Hematopoietic multipotent progenitor cell (in vitro differentiated cells): ENCODE results near the gene PDCD10. TPM values are rescaled to one million over a fixed set of nuclear protein-coding genes. Genes with fewer than 3 reads are reported as not detected.

ENCODE experiments used
- DNase-seq, 3 donors: peaks; one replicate each; pipeline ENCODE4 v3.0.0-alpha.2; 2011 to 2015; ENCODE audit warnings: low read depth in 2 of 3, low spot score in 2 of 3
- total RNA-seq: library from RNA; depleted of rRNA; stranded (reverse); fragments of >200 nt; gene quantifications from one replicate; pipeline ENCODE4 v1.2.3, GENCODE V29; 2012

The PDCD10 gene
- total RNA-seq, 1 donor = 20.5 TPM

DNA sequence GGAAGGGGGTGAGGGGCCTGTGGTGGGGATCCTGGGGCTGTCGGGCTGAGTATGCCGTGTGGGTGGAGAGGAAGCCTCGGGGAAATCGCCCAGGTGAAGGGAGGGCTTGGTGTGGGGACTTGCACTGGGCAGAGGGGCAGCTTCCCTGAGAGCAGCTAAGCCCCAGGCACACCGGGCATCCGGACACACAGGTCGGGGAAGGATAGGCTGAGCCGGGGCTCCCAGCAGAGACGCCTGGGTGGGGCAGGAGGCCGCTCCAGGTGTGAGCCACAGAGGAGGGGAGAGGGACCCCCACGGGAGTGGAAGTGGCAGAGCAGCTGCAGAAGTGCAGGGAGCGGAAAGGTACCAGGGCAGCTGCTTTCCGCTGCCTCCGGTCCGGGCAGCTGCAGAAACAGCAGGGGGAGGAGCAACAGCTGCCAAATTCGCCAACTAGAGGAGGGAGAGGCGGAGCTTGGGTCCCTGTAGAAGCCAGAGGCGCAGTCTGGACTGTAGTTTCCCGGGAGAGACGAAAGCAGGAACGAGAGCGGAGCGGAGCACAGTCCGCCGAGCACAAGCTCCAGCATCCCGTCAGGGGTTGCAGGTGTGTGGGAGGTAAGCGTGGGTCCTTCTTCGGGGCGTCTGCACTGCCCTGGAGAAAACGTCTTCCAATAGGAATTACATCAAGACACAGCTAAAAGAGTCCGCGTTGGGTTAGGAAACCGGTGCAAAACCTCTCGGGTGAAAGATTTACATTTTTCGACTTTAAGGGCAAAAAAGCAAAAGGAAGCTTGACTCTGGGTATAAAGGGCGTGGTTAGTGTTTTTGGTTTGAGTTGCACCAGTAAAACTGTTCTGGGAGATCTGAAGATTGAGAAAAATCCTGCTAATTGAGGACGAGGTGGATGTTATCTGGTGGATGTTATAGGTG, 794 bp upstream of the PDCD10 start, which contains the start of gene SERPINI1:
Gene SERPINI1 (plus strand): TSS at position 489 of the 906 bp plus-strand sequence. CDS start 53,408 bp downstream, outside the sequence.
- peak in 2 of 3 donors; percentile 85 to 91 for DNase-seq

DNA sequence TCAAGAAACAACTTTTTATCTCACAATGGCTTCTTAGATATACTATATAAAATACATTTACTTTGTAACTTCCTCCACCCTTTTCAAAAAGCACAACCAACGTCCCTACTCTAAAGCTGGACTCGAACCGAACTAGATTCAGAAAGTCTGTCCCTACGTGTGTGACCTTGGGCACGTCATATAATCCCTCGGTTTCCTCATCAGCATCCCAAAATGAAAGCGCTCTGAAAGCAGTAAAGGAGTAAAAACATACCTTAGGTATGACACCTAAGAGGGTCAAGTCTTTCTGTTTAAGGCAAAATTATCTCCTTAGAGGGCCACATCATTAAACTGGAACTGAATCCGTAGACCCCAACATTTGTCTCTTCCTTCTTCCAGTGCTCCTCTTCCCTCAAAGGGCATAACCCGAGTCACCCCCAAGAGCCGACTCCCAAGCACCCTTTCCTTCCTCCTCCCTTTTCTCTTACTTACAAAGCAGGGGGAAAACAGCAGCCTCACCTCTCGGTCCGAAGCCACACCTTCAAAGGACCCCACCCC, 663 bp downstream of the PDCD10 start:
- peak in 1 of 3 donors; percentile 21 for DNase-seq

DNA sequence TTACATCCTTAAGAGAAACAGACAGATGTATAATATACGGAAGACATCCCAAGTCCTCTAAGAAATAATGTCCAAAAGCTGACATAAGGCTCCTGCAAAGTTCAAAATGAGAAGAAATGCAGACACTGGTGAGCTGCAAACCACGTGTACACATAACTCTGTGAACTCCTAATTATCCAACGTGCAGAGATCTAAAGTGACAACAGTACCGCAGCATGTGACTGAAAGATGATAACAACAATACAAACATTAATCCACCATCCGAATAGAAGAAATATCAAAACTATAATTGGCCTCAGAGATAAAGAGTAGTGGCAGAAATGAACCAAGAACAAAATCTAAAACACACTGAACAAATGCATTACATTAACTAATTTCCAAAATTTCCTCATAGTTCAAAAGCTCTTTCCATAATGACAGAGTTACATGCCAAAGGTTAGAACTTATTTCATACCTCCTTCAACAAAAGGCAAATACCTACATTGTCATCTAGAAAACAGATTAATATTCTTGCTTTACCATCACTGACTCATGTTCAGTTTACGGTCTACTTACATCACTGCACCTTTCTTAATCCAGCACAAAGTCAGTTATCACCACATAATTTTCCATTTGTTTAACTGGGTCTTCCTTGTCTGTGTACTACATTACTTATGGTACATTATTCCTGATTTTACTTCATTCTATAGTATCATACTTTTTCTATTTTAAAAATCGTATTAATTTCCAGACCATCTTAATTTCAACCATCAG, 2.2 kb downstream of the PDCD10 start:
- DNase-seq = no peak

DNA sequence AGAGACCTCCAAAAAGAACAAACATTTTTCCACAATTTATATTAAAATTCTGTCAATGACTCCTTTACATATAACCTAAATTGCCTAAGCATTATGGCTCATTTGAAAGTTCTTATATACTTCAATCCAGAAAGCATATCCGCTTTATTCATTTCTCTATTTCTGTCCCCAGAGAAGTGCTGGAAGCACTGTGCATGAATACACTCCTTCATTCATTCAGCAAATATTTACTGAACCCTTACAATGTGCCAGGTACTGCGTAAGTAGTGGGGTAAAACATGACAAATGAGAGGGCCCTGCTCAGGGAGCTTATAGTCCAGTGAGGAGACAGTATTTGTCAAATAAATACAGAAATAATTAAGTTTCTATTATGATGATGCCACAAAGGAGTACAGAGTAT, 3.3 kb downstream of the PDCD10 start:
- no peak for DNase-seq

DNA sequence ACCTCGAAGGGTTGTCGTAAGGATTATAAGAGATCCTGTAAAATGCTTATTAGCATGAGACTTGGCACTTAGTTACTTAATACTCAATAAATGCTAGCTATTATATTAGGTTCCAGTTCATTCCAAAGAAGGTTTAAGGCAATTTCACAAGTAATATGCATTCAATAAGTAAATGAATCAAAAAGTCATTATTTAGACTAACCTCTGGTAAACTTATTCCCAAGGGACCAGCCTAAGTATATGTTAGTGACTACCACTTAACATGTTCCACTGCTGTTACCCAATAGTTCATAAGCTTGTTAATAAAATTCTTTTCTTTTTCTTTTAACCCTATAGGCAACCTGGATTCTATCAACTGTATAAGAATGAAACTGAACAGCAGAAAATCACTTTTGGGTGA, 5.1 kb downstream of the PDCD10 start:
- DNase-seq = no peak

DNA sequence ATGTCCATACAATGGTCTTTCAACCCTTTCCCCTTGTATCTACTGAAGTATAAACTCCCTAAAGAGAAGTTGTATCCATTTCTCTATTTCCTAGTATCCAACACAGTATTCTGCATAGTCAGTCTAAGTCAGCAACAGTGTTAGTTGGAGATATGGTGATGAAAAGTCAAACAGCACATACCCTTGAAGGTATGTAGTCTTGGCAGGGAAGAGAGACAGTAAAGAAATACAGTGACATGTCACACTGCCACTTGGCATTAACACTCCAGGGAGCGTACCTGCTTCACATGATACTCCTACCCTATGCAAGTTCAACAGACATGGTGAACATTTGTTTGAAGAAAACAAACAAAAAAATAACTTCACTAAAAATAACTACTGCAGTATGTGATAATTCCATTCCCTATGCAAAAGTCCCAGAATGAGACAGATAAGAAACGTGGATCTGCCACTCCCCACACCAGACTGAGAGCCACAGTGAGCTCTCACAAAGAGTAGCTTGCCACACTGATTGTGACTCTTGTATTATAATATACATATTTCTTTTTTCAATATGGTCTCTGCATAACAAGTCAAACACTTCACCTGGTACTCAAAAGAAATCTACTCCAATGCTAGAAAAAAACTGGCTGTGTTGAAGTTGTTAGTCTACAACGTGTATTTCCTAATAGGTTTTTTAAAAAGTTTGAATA, 5.9 kb downstream of the PDCD10 start:
- DNase-seq = no peak

DNA sequence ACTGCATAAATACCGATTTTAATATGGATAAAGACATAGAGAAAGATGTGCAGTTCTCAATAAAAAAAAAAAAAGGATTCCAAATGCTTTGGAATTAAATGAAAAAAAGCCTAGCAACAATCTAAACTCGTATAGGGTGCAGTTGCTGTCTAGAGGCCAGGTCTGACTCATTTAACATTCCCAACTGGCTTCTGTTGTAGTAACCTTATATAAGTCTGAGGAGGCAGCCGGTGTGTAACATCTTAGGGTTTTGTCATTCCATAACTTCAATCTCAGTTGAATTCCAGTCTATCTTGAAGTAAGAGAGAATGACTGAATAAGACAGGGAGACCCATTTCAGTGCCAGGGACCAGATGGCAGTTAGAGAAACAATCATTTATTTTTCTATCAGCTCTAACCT, 6.5 kb downstream of the PDCD10 start:
- DNase-seq = no peak

DNA sequence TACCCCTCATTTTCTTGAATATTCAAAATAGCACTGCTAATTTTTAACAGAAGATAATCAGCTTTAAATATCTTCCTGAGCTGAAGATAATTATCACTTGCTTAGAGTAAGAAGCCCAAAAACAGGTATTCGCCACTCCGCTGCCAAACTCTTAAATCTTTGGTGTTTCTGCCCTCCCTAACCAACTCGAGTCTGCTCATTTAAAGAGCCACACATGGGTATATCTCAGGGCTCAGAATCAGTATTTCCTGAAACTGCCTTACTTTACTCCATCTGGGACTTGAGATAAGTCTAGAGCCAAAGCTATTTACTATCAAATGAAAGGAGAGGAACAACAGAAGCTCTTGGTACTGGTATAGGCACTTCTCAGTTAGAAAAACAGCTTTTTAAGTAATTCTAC, 10.8 kb downstream of the PDCD10 start:
- DNase-seq = peak in 2 of 3 donors; percentile 62 to 83

DNA sequence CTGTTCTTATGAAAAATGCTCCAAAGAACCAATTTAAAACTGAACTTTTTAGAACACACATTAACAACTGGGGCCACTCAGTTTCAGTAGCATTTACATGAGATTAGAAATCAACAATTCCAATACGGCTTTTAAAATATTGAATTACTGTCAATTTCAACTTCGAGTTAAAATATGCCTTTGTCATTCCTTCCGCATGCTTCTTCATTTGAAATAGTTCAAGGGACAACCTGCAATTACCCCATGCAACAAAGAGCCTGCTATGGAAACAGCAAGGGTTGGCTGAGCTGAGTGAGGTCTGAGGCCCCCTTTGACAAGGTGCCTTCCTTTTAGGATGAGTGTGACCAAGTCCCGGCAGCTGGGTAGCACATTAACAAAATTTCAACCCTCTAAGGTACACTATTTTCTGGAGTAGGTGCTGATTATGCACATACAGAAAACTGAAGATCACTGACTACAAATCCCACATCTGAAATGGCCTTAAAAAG, 11.6 kb downstream of the PDCD10 start:
- DNase-seq = no peak

DNA sequence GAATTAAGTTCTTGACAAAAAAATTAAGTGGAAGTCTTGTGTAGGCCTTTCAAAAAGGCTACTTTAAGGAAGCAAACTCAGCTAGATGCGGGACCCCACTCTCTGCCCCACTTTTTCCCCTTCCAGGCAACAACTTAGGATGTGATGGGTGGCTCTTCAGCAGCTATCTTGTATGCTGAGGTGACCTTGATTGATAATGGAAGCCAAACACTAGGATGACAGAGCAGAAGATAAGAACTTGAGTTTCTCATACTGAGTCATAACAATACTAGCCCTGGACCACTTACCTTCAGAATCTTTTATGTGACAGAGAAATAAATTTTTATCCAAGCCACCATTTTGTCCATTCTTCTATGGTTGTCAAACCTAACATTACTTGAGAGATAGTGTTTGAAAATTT, 16.1 kb downstream of the PDCD10 start:
- DNase-seq = no peak

DNA sequence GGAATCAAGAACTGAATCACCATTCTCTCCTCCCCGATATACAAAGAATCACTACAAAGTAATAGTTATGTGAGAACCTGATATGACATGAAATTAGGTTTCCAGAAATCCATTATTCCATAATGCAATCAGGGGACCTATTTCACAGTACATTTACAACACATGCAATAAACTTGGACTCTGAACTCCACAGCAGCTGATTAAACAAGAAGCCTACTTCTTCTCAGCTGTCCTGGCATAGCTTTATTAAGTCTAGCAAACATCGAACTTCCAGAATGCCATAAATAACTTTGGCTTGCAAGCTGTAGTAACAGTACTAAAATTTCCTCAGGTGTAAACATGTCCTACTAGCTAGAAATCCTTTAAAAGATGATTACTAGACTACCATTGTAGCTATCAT, 17.8 kb downstream of the PDCD10 start:
- no peak for DNase-seq

DNA sequence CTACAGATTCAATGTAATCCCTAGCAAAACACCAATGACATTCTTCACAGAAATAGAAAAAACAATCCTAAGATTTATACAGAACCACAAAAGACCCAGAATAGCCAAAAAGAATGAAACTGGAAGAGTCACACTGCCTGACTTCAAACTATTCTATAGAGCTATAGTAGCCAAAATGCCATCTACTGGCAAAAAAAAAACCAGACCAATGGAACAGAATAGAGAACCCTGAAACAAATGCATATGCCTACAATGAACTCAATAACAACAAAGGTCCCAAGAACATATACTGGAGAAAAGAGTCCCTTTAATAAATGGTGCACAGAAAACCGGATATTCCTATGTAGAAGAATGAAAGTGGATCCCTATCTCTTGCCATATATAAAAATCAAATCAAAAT, 19.8 kb downstream of the PDCD10 start:
- no peak for DNase-seq

DNA sequence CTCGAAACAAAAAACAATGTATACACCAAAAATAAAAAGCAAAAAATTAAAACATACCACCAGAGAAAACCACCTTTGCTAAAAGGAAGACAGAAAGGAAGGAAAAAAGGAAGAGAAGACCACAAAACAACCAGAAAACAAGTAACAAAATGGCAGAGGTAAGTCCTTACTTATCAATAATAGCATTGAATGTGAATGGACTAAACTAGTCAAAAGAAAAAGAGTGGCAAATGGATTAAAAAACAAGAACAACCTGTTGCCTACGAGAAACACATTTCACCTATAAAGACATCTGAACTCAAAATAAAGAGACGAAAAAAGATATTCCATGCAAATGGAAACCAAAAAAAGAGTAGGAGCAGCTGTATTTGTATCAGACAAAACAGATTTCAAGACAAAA, 22.2 kb downstream of the PDCD10 start:
- no peak for DNase-seq

DNA sequence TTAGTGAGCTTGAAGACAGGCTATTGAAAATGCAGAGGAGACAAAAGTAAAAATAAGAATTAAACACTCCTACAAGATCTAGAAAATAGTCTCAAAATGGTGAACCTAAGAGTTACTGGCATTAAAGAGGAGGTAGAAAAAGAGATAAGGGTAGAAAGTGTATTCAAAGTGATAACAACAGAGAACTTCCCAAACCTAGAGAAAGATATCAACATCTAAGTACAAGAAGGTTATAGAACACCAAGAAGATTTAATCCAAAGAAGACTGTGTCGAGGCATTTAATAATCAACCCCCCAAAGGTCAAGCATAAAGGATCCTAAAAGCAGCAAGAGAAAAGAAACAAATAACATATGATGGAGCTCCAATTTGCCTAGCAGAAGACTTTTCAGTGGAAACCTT, 23.3 kb downstream of the PDCD10 start:
- no peak for DNase-seq

DNA sequence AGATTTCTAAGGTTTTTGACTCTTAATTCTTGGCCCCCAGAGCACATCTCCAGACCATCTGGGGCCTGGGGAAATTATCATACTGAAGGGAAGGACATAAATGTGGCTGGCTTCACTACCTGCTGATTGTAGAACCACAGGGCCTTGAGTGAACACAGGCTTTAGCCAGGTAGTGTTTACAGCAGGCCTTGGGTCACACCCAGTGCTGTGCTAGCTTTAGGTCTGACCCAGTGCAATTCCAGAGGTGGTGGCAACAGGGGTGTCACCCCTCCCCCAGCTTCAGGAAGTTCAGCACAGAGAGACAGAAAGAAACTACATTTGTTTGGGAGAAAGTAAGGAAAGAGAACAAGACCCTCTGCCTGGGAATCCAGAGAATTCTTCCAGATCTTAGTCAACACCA, 24.1 kb downstream of the PDCD10 start:
- no peak for DNase-seq

DNA sequence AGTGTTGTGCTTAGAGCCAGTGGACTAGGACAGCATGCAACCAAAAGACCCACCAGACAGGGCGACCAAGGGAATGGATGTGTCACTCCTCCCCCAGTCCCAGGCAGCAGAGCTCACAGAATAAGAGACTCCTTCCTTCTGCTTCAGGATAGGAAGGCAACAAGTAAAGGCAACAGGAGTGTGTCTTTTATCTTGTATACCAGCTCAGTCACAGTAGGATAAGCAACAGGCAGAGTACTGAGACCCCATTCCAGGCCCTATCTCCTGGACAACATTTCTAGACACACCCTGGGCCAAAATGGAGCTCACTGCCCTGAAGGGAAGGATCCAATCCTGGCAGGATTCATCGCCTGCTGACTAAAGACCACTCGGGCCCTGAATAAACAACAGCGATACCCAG, 25.0 kb downstream of the PDCD10 start:
- DNase-seq = no peak

DNA sequence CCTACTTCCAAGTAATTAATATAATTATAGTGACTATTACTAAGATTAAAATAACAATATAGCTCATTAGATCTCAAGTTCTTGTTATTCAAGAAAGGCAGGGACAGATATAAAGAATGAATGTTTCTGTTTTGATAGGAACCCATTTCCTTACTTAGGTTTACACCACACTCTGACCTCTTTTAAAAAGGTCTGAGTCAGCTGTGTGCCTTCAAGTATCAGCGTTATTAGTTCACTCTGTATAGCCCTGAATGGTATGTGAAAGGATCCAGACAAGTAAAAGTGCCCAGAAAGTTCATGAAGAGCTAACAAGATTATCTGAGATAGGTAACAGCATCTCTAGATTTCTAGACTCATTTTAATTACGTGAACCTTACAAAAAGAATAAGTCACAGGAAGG, 28.9 kb downstream of the PDCD10 start:
- no peak for DNase-seq

DNA sequence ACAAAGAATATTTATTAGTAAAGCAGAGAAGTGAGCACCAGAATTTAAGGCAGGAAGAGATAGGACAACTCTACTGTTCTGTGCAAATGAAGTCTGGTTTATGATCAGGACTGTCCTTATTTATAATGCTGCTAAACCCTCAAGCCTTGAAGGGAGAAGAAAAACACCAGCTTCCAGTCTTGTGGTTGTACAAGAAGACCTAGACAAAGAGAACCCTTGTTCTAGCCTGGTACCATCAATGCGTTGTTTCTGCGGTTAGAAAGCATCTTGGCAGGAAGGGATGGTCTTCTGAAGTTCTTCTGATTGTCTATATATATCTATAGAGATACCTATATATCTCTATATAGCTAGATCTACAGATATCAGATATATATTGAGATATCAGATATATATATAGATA, 33.8 kb downstream of the PDCD10 start:
- no peak for DNase-seq

DNA sequence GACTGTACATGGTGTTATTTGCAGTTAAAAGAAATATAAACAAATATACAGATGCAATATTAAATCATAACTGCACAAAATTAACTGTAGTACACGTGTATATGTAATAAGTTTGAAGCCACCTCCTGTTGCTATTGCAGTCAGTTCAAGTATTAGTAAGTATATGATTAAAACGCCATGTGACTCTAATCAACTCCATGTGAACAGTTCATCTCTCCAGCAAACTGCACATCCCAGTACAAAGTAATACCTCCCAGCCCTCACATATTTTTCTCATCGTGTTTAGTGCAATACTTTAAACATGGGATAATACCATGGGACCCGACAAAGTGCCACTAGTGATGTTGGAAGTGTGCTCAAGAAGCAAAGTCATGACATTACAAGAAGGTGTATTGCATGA, 34.6 kb downstream of the PDCD10 start:
- DNase-seq = no peak

DNA sequence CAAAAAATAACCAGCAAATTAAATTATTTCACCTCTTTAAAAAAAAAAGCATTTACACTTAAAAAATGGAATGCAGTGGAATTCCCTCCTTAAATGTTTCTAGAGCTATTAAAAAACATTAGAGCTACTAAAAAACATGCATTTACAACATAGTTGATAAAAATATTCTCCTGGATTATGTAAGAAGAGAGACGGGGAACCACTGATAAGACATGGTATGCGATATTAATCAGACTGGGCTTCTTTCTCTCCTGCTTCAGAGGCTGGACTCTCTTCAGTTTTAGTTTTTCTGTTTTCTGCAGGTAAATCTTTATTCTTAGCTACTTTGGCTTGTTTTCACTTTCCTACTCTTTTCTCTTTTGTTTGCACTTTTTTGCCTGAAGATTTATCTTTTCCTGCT, 40.6 kb downstream of the PDCD10 start:
- no peak for DNase-seq

DNA sequence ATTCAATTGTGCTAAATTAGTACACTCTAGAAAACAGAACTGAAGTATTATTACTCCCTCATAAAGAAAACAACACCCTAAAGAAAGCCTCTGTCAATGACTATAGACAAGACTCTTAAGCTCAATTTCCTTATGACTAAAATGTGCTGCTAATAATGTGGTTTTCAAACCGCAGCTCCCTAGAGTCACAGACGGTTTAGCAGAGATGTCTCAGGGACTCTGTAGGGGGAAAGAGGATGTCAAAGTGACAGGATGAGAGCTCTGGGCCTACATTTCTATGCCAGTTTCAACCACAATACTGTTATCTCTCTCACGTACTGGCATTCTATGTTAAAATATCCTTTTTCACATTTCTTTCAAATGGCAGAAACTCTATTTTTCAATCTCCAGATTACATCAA, 43.3 kb downstream of the PDCD10 start:
- peak in 2 of 3 donors; percentile 33 to 61 for DNase-seq
